ENCODE data around the gene ZPR1.
"Not testable (repeated sequence)": the region's sequence is repeated elsewhere in the genome, so short reads cannot be mapped to it uniquely, and the experiment has no call there.

ZPR1 gene, protein sequence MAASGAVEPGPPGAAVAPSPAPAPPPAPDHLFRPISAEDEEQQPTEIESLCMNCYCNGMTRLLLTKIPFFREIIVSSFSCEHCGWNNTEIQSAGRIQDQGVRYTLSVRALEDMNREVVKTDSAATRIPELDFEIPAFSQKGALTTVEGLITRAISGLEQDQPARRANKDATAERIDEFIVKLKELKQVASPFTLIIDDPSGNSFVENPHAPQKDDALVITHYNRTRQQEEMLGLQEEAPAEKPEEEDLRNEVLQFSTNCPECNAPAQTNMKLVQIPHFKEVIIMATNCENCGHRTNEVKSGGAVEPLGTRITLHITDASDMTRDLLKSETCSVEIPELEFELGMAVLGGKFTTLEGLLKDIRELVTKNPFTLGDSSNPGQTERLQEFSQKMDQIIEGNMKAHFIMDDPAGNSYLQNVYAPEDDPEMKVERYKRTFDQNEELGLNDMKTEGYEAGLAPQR

DNA sequence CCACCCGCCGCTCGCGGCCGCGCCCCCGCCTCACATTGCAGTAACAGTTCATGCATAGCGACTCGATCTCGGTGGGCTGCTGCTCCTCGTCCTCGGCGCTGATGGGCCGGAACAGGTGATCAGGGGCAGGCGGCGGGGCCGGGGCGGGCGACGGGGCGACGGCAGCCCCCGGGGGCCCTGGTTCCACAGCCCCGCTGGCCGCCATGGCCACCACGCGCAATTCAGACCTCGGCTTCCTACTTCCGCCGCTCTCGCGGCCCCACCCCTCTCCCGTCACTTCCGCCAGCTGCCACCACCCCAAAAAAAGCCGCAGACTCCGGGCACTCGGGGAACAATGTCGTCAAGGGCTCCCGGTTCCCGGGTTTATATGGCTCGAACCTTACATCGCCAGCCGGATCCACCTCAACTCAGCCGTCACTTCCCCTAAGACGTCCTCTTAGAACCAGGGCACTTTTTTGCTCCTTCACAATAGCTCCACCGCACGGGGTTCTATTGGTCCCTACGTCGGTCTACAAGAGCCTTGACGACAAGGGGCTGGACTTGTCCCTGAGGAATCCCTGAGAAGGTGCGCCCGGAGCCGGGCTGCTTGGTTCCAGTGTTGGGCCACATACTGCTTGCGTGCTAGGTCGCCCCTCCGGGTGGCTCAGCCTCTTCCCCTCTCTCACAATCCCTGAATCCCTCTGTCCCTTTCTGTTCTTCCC, at the start of gene ZPR1:
Gene ZPR1, minus strand, starts transcription at position 238 of the 701 bp plus-strand sequence. Its CDS starts 33 bp downstream, at position 205.
- peak; percentile 61 to 69 for DNase-seq (ENCODE audit: low read depth in 2 of 2, low spot score in 1 of 2)

DNA sequence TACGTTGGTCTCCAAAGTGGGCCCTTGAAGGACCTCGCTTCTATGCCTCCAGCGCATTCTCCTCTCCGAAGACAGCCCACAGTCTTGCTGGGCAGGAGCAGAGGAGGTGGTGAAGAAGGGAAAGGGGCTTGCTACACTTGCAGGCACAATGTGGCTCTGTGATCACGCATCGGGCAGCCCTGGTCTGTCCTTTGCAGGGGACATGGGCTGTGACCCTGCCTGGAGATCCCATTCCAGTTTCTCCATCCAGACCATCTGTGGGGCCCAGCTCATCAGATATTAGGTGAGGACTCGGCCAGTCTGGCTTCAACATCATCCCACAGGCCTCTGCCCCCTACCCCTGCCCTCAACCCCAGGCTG, 48.8 kb upstream of the ZPR1 start:
- DNase-seq (ENCODE audit: low read depth in 2 of 2, low spot score in 1 of 2), result no peak

DNA sequence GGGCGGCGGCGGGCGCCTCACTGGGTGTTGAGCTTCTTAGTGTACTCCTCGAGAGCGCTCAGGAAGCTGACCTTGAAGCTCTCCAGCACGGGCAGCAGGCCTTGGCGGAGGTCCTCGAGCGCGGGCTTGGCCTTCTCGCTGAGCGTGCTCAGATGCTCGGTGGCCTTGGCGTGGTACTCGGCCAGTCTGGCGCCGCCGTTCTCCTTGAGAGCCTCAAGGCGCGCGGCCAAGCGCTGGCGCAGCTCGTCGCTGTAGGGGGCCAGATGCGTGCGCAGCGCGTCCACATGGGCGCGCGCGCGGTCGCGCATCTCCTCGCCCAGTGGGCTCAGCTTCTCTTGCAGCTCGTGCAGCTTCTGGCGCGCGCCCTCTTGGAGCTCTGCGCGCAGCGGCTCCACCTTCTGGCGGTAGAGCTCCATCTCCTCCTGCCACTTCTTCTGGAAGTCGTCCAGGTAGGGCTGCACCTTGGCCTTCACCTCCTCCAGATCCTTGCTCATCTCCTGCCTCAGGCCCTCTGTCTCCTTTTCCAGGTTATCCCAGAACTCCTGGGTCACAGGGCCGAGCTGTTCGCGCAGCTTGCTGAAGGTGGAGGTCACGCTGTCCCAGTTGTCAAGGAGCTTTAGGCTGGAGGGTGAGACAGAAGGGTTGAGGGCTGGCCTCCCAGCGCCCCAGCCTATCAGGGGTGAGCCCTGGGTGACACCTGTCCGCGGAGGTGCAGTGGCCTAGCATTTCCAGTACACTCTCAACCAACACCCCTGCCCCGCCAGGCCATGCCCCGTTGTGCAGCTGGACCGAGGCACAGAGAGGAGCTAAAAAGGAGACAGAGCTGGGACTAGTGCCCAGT, 48.2 kb upstream of the ZPR1 start:
- peak; percentile 35 to 58 for DNase-seq (ENCODE audit: low read depth in 2 of 2, low spot score in 1 of 2)

DNA sequence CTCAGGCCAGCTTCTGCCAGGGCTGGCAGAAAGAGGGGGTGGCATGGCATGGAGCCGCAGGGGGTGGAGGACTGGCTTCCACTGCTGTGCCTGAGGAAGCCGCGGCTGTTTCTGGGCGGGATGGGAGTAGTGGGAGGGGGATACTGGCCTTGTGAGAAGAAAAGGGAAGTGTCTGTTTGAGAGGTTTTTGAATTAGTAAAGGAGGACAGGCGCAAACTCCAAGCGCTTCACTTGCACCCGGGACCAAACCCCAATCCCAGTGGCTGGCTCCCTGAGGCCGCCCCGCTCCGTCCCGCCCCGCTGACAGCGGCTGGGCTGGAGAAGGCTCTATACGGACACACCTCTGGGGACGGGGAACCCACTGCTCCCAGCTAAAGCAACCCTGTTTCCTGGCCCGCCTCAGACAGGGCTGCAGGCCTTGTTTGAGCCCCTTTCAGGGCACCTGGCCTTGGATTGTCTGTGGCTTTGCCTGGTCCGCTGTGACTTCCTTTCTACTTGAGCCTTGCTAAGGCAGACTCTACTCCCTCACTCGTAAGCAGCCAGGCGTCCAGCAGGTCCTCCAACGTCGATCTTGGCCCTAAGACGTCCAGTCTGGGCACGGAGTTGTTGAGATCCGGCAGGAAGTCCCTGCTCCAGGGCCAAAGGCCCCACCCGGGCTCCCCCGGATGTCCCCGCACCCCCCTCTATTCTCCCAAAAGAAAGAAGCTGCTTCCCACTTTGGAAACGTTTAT, 47.4 kb upstream of the ZPR1 start:
- DNase-seq (ENCODE audit: low read depth in 2 of 2, low spot score in 1 of 2), result no peak

DNA sequence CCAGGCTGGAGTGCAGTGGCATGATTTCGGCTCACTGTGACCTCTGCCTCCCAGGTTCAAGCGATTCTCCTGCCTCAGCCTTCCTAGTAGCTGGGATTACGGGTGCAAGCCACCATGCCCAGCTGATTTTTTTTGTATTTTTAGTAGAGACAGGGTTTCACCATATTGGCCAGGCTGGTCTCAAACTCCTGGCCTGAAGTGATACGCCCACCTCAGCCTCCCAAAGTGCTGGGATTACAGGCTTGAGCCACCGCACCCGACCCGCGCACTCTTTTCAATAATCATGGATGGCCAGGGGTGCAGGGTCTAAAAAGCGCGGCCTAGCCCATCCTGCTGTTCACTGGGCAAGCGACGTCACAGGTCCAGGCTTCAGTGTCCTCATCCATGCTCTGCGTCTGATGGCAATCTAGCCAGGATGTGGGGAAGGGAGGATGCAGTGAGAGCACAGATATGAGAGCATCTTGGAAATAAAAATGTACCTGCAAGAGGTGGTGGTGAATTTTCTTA, 46.8 kb upstream of the ZPR1 start:
- not testable (repeated sequence) for DNase-seq (ENCODE audit: low read depth in 2 of 2, low spot score in 1 of 2)

DNA sequence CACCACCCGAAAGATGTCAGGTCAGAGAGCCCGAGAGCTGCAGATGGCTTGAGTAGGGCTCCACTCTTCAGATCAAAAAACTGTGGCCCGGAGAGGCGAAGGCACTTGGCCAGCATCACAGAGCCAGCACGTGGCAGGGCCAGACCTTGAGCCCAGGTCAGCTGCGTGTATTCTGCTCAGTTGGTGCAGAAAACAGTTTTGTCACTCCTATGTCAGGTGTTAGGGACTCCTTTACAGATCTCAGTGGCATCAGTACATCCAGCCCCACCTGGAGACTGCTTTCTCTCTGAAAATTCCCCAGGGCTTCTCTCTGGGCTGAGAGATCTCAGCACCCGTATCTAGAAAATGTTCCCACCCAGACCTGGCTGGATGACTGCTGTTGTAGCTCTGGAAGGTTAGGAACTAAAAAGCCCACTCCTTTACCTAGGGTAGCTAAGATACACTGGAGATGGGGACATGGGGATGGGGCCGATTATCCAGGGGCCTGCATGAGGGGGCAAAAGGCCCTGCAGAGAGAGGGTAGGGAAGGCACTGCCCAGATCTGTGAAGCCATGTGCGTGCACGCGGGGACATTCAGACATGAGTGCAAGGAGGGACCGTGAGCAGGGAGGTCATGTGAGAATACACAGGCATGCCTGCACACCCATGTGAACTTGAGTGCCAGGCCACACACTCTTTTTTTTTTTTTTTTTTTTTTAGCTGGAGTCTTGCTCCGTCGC, 46.2 kb upstream of the ZPR1 start:
- DNase-seq (ENCODE audit: low read depth in 2 of 2, low spot score in 1 of 2), result no peak

DNA sequence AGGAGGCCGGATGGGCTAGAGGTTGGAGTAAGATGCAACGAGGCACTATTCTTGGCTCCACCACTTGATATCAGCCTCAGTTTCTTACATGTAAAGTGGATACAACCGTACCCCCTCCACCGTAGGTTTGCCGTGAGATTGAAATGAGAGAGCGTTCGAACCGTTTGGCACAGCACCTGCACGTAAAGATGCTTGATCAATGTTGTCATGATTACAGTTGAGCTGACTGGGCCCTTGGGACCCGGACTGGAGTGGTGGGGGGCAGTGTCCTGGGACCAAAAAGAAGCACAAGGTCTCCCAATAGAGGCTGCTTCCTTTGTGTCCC, 45.6 kb upstream of the ZPR1 start:
- no peak for DNase-seq (ENCODE audit: low read depth in 2 of 2, low spot score in 1 of 2)

DNA sequence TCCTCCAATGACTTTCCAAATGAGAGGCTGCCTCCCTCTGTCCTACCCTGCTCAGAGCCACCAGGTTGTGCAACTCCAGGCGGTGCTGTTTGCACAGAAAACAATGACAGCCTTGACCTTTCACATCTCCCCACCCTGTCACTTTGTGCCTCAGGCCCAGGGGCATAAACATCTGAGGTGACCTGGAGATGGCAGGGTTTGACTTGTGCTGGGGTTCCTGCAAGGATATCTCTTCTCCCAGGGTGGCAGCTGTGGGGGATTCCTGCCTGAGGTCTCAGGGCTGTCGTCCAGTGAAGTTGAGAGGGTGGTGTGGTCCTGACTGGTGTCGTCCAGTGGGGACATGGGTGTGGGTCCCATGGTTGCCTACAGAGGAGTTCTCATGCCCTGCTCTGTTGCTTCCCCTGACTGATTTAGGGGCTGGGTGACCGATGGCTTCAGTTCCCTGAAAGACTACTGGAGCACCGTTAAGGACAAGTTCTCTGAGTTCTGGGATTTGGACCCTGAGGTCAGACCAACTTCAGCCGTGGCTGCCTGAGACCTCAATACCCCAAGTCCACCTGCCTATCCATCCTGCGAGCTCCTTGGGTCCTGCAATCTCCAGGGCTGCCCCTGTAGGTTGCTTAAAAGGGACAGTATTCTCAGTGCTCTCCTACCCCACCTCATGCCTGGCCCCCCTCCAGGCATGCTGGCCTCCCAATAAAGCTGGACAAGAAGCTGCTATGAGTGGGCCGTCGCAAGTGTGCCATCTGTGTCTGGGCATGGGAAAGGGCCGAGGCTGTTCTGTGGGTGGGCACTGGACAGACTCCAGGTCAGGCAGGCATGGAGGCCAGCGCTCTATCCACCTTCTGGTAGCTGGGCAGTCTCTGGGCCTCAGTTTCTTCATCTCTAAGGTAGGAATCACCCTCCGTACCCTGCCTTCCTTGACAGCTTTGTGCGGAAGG, 44.8 kb upstream of the ZPR1 start:
- no peak for DNase-seq (ENCODE audit: low read depth in 2 of 2, low spot score in 1 of 2)

DNA sequence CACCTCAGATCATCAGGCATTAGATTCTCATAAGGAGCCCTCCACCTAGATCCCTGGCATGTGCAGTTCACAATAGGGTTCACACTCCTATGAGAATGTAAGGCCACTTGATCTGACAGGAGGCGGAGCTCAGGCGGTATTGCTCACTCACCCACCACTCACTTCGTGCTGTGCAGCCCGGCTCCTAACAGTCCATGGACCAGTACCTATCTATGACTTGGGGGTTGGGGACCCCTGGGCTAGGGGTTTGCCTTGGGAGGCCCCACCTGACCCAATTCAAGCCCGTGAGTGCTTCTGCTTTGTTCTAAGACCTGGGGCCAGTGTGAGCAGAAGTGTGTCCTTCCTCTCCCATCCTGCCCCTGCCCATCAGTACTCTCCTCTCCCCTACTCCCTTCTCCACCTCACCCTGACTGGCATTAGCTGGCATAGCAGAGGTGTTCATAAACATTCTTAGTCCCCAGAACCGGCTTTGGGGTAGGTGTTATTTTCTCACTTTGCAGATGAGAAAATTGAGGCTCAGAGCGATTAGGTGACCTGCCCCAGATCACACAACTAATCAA, 44.0 kb upstream of the ZPR1 start:
- no peak for DNase-seq (ENCODE audit: low read depth in 2 of 2, low spot score in 1 of 2)

DNA sequence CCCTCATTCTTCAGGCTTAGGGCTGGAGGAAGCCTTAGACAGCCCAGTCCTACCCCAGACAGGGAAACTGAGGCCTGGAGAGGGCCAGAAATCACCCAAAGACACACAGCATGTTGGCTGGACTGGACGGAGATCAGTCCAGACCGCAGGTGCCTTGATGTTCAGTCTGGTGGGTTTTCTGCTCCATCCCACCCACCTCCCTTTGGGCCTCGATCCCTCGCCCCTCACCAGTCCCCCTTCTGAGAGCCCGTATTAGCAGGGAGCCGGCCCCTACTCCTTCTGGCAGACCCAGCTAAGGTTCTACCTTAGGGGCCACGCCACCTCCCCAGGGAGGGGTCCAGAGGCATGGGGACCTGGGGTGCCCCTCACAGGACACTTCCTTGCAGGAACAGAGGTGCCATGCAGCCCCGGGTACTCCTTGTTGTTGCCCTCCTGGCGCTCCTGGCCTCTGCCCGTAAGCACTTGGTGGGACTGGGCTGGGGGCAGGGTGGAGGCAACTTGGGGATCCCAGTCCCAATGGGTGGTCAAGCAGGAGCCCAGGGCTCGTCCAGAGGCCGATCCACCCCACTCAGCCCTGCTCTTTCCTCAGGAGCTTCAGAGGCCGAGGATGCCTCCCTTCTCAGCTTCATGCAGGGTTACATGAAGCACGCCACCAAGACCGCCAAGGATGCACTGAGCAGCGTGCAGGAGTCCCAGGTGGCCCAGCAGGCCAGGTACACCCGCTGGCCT, 42.5 kb upstream of the ZPR1 start:
- no peak for DNase-seq (ENCODE audit: low read depth in 2 of 2, low spot score in 1 of 2)

DNA sequence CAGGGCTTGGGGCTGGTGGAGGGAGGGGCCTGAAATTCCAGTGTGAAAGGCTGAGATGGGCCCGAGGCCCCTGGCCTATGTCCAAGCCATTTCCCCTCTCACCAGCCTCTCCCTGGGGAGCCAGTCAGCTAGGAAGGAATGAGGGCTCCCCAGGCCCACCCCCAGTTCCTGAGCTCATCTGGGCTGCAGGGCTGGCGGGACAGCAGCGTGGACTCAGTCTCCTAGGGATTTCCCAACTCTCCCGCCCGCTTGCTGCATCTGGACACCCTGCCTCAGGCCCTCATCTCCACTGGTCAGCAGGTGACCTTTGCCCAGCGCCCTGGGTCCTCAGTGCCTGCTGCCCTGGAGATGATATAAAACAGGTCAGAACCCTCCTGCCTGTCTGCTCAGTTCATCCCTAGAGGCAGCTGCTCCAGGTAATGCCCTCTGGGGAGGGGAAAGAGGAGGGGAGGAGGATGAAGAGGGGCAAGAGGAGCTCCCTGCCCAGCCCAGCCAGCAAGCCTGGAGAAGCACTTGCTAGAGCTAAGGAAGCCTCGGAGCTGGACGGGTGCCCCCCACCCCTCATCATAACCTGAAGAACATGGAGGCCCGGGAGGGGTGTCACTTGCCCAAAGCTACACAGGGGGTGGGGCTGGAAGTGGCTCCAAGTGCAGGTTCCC, 41.8 kb upstream of the ZPR1 start, which contains the start of gene APOC3:
Gene APOC3, plus strand, starts transcription at position 383 of the 659 bp plus-strand sequence. CDS start 676 bp downstream, outside the sequence.
- DNase-seq (ENCODE audit: low read depth in 2 of 2, low spot score in 1 of 2), result no peak

DNA sequence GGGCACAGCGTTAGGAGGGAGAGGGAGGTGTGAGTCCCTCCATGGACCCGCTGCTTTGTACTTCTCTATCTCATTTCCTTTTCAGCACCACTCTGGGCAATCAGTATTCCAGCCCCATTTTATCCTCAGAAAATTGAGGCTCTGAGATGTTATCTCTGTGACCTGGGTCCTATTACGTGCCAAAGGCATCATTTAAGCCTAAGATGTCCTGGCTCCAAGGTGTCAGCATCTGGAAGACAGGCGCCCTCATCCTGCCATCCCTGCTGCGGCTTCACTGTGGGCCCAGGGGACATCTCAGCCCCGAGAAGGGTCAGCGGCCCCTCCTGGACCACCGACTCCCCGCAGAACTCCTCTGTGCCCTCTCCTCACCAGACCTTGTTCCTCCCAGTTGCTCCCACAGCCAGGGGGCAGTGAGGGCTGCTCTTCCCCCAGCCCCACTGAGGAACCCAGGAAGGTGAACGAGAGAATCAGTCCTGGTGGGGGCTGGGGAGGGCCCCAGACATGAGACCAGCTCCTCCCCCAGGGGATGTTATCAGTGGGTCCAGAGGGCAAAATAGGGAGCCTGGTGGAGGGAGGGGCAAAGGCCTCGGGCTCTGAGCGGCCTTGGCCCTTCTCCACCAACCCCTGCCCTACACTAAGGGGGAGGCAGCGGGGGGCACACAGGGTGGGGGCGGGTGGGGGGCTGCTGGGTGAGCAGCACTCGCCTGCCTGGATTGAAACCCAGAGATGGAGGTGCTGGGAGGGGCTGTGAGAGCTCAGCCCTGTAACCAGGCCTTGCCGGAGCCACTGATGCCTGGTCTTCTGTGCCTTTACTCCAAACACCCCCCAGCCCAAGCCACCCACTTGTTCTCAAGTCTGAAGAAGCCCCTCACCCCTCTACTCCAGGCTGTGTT, 41.1 kb upstream of the ZPR1 start:
- no peak for DNase-seq (ENCODE audit: low read depth in 2 of 2, low spot score in 1 of 2)

DNA sequence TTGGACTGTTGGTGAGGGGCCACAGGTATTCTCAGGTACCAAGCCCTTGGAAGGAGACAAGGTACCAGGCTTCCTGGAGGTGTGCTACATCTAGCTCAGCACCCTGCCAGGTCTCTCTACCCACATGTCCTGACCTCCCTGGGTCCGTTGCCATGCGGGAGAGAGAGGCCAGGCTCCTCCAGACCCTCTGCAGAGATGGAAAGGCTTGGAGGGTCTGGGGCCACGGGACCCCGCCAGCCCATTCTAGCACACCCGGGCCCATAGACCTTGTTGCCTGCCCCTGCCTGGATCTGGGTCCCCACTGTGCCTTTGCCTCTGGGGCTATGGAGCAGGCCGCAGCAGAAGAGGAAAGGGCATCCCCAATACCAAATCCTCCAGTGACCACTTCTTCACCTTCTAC, 39.6 kb upstream of the ZPR1 start:
- no peak for DNase-seq (ENCODE audit: low read depth in 2 of 2, low spot score in 1 of 2)

DNA sequence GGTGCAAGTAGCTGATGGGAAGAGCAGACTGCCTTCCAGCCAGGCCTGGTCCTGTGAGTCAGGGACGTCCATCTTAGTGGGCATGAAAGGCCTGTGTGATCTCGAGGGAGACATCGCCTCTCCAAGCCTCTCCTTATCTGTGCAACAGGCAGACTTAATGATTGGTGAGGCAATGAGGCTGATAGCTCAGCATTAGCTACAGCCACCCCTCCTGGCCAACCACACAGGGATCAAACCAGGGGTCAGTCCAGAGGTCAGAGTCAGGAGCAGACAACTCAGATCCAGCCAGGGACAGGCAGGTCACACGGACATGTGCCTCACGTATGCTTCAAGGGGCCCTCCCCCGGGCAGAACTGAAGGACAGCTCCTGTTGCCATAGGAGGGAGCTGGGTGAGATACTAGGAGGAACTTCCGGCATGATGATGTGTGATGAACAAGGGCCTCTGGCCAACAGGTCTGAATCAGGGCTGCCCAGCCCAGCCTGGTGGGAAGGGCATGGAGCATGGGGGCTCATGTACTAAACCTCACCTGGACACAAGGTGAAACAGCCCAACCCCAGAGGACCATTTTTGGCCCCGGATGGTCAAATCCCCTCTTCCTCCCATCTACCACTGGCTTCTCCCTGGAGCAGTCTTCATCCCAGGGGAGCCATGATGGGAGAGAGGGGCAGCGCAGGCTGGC, 39.1 kb upstream of the ZPR1 start:
- DNase-seq (ENCODE audit: low read depth in 2 of 2, low spot score in 1 of 2), result no peak

DNA sequence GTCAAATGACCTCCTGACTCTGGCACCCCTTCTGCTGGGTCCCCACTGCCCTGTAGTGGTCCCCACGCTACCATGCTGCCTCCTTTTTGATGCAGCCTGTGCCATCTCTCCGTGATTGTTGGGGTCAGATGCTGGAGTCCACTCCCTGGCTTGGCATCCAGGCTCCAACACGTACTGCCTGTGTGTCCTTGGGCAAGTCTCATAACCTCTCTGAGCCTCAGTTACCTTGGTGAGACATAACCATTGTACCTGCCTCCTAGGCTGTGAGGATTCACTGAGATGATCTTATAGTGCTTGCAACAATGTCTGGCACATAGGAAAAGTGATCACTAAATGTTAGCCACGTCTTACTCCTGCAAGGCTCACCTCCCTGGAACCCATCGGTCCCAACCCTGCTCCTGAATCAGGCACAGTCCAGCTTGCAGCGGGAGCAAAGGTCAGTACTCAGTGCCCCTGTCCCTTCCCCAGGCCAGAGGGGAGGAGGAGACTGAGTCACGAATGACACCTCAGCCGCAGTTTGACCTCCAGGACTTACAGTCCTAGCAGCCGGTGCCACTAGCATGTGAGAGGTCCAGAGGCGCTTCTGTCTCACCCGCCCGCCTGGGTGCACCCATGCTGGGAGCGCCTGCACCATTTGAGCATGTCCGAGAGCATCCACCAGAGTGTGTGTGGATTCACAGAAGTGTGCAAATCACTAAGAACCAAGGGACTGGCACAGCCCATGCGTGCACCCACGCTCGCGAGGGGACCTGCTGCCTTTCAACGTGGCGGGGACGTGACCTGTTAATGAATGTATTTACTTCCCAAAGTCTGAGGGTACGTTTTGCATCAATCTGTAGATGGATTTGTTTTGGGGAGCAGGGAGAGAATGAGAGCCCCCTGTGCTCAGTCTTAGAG, 38.3 kb upstream of the ZPR1 start:
- DNase-seq (ENCODE audit: low read depth in 2 of 2, low spot score in 1 of 2), result no peak
